ENCODE data around the gene CHAF1B.

GRCh38 chr21:36463991-36464390, 78.8 kb downstream of the CHAF1B start:
- TF ChIP-seq CTCF (conservative IDR thresholded peaks at IDR 0.05; ENCODE audit: low read length) (no peak), EZH2phosphoT487 (IDR thresholded peaks at IDR 0.05; ENCODE audit: borderline replicate concordance, low read depth, low read length) (no peak)
